Gastroesophageal sphincter (tissue), 4 donors: ENCODE data around the gene GPR35. TPM values are rescaled to one million over a fixed set of nuclear protein-coding genes. Genes with fewer than 3 reads are reported as not detected.

Experiments used
- ATAC-seq: fragments of 150-250 bp; one replicate; pipeline ENCODE4 v1.9.1; 2016; ENCODE audit warnings: mild to moderate bottlenecking, moderate library complexity
- H3K27ac ChIP-seq, 4 donors: fragments of 200-600 bp; sonication (generic) in 3 of 4; 1 replicate in 3 of 4; 2 replicates in 1 of 4; pipeline ENCODE4 v1.5.1; 2016 to 2019
- H3K27me3 ChIP-seq: fragments of 200-600 bp; sonication (generic); one replicate; pipeline ENCODE4 v1.5.1; 2019
- H3K36me3 ChIP-seq, 2 donors: fragments of 200-600 bp; sonication (generic); one replicate each; pipeline ENCODE4 v1.5.1; 2019; ENCODE audit warnings: control low read depth in 1 of 2
- H3K4me1 ChIP-seq, 3 donors: fragments of 200-600 bp; sonication (generic); 1 replicate in 2 of 3; 2 replicates in 1 of 3; pipeline ENCODE4 v1.5.1; 2016 to 2019; ENCODE audit warnings: control low read depth in 2 of 3
- H3K4me3 ChIP-seq, 2 donors: fragments of 200-600 bp; sonication (generic); one replicate each; pipeline ENCODE4 v1.5.1; 2019; ENCODE audit warnings: mild to moderate bottlenecking in 1 of 2, moderate library complexity in 1 of 2
- H3K9me3 ChIP-seq, 3 donors: fragments of 200-600 bp; sonication (generic); one replicate each; pipeline ENCODE4 v1.5.1; 2017 to 2019; ENCODE audit warnings: control low read depth in 2 of 3
- CTCF ChIP-seq, 4 experiments: fragments of 200-600 bp in 2 of 4; fragments of 450-650 bp in 2 of 4; sonication (generic) in 1 of 4; IDR thresholded peaks; one replicate each; pipeline ENCODE4 v1.5.1; 2017 to 2019; ENCODE audit warnings: antibody characterized with exemption in 4 of 4, mild to moderate bottlenecking in 2 of 4, moderate library complexity in 2 of 4
- EP300 ChIP-seq: sonication (generic); formaldehyde crosslinking; IDR thresholded peaks from one replicate; pipeline ENCODE4 v1.6.1; 2017; ENCODE audit warnings: antibody characterized with exemption, mild to moderate bottlenecking
- POLR2A ChIP-seq, 2 donors: fragments of 450-650 bp; IDR thresholded peaks; one replicate each; pipeline ENCODE4 v1.6.1; 2017; ENCODE audit warnings: antibody characterized with exemption in 2 of 2, mild to moderate bottlenecking in 2 of 2, moderate library complexity in 1 of 2
- POLR2AphosphoS5 ChIP-seq: sonication (generic); formaldehyde crosslinking; IDR thresholded peaks from one replicate; pipeline ENCODE4 v1.6.1; 2017; ENCODE audit warnings: antibody characterized with exemption
- WGBS, 2 donors: methylation state at CpG; one replicate each; pipeline ENCODE4 v1.1.5; 2018; ENCODE audit warnings: low coverage in 1 of 2; 5-methylcytosine and 5-hydroxymethylcytosine counted together
- total RNA-seq, 4 donors: library from RNA; depleted of rRNA; stranded (reverse); fragments of >200 nt; gene quantifications; one replicate each; pipeline ENCODE4 v1.1.0, GENCODE V29; 2016

The GPR35 gene
- total RNA-seq, 4 donors from 2014 or later: 0.93 to 2.3 (median 1.9) TPM

GRCh38 chr2:240591784-240592183, 33.5 kb upstream of the GPR35 start:
- no peak overlapping the region for H3K27ac ChIP-seq
- TF ChIP-seq POLR2AphosphoS5 (no peak), POLR2A (IDR thresholded peaks at IDR 0.05) (no peak), CTCF (IDR thresholded peaks at IDR 0.05) (no peak), EP300 (no peak)
- H3K4me1 ChIP-seq: peaks cover 0 to 64% (median 13%) of the 10 kb centered on the region in 3 donors
- 95 to 100% methylated on average over 3 to 8 of the region's 13 CpGs for WGBS, 2 donors
- no peaks in the 10 kb centered on the region for H3K27me3 ChIP-seq
- peaks cover 0 to 75% of the 10 kb centered on the region in 2 donors for H3K36me3 ChIP-seq
- ATAC-seq: no peak
- H3K9me3 ChIP-seq: no peaks in the 10 kb centered on the region
- no peak overlapping the region for H3K4me3 ChIP-seq

GRCh38 chr2:240593026-240593702, 32.1 kb upstream of the GPR35 start:
- no peak for TF ChIP-seq POLR2AphosphoS5
- no peak for TF ChIP-seq CTCF (IDR thresholded peaks at IDR 0.05)
- TF ChIP-seq EP300: no peak
- no peak for TF ChIP-seq POLR2A (IDR thresholded peaks at IDR 0.05)
- H3K36me3 ChIP-seq: peaks cover 0 to 88% of the 10 kb centered on the region in 2 donors
- H3K4me3 ChIP-seq: no peak overlapping the region
- no peaks in the 10 kb centered on the region for H3K9me3 ChIP-seq
- H3K27me3 ChIP-seq: no peaks in the 10 kb centered on the region
- ATAC-seq: no peak
- no peak overlapping the region for H3K27ac ChIP-seq
- H3K4me1 ChIP-seq: peaks cover 0 to 60% (median 4%) of the 10 kb centered on the region in 3 donors
- 73 to 88% methylated on average over 3 to 8 of the region's 20 CpGs for WGBS, 2 donors

DNA sequence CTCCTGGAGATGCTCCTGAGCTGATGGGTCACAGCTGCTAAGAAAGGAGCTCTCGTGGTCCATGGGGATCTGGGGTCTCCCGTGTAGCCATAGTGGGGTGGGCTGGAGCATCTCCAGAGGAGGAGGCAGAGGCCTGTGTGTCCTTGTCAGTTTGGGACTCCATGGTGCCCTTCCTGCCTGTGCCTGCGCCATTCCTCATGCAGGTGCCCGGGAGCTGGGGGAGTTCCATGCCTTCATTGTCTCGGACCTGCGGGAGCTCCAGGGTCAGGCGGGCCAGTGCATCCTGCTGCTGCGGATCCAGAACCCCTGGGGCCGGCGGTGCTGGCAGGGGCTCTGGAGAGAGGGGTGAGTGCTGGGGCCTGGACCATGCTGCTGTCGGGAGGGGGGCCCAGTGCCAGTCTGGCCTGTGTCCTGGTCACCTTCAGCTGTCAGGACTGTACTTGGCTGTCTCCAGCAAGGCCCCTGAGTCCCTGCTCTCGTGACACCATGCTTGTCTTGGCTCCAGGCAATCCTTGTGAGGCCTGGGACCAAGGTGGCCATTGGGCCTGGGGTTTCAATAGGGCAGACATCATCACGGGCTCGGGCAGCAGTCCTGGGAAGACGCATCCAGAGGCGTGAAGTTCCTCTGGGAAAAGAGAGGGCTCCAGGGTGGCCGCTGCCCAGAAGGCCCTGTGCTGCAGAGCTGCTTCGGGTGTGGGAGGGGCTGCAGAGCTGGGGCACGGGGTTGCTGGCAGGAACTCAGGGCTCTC, 31.4 kb upstream of the GPR35 start:
- H3K27me3 ChIP-seq: no peaks in the 10 kb centered on the region
- H3K4me1 ChIP-seq: peaks cover 0 to 53% (median 0%) of the 10 kb centered on the region in 3 donors
- ATAC-seq: no peak
- TF ChIP-seq POLR2AphosphoS5 (no peak), CTCF (IDR thresholded peaks at IDR 0.05) (no peak), POLR2A (IDR thresholded peaks at IDR 0.05) (no peak), EP300 (no peak)
- no peak overlapping the region for H3K27ac ChIP-seq
- no peaks in the 10 kb centered on the region for H3K9me3 ChIP-seq
- no CpG with 5 or more reads among the region's 19 CpGs for WGBS, 2 donors
- peaks cover 0 to 95% of the 10 kb centered on the region in 2 donors for H3K36me3 ChIP-seq
- no peak overlapping the region for H3K4me3 ChIP-seq

DNA sequence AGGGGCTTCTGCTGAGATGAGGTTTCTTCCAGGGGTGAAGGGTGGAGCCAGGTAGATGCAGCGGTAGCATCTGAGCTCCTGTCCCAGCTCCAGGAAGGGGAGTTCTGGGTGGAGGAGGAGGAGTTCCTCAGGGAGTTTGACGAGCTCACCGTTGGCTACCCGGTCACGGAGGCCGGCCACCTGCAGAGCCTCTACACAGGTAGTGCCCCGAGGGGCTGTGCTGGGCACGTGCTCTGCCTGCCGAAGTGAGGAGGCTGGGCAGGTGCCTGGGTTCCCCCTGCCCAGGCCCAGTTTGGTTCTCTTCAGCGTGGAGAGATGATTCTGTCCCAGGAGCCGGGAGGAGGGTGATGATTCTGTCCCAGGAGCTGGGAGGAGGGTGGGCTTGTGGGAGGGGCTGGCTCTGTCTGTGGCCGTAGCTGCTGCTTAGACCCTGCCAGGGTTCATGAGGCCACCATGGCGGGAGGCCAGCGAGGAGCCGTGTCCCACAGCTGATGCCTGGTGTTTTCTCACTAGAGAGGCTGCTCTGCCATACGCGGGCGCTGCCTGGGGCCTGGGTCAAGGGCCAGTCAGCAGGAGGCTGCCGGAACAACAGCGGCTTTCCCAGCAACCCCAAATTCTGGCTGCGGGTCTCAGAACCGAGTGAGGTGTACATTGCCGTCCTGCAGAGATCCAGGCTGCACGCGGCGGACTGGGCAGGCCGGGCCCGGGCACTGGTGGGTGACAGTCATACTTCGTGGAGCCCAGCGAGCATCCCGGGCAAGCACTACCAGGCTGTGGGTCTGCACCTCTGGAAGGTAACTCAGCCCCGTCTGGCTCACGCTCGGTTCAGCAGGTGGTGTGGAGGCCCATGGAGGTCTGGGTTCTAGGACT, 30.5 kb upstream of the GPR35 start:
- WGBS, 2 donors: 60% methylated on average over 2 of the region's 34 CpGs; no CpG with 5 or more reads in 1 of the 2 donors
- H3K27me3 ChIP-seq: no peaks in the 10 kb centered on the region
- peaks cover 0 to 98% of the 10 kb centered on the region in 2 donors for H3K36me3 ChIP-seq
- peaks cover 0 to 47% (median 0%) of the 10 kb centered on the region in 3 donors for H3K4me1 ChIP-seq
- no peak overlapping the region for H3K4me3 ChIP-seq
- TF ChIP-seq CTCF (IDR thresholded peaks at IDR 0.05) (no peak), POLR2A (IDR thresholded peaks at IDR 0.05) (no peak), EP300 (no peak), POLR2AphosphoS5 (no peak)
- no peak for ATAC-seq
- no peaks in the 10 kb centered on the region for H3K9me3 ChIP-seq
- H3K27ac ChIP-seq: peak overlapping the region in 1 of 4 donors; percentile 53
